Dermis blood vessel endothelial cell (primary cell): ENCODE data around the gene FTCD. TPM values are rescaled to one million over a fixed set of nuclear protein-coding genes. Genes with fewer than 3 reads are reported as not detected.
"Not testable (repeated sequence)": the region's sequence is repeated elsewhere in the genome, so short reads cannot be mapped to it uniquely, and the experiment has no call there.

Source experiments
- DNase-seq: peaks from one replicate; pipeline ENCODE4 v3.0.0; 2010
- total RNA-seq: library from RNA; depleted of rRNA; stranded (reverse); fragments of >200 nt; gene quantifications from 2 replicates; pipeline ENCODE4 v1.2.3, GENCODE V29; 2014

Gene FTCD
- total RNA-seq, 1 donor from 2014 or later = 0.17 TPM

DNA sequence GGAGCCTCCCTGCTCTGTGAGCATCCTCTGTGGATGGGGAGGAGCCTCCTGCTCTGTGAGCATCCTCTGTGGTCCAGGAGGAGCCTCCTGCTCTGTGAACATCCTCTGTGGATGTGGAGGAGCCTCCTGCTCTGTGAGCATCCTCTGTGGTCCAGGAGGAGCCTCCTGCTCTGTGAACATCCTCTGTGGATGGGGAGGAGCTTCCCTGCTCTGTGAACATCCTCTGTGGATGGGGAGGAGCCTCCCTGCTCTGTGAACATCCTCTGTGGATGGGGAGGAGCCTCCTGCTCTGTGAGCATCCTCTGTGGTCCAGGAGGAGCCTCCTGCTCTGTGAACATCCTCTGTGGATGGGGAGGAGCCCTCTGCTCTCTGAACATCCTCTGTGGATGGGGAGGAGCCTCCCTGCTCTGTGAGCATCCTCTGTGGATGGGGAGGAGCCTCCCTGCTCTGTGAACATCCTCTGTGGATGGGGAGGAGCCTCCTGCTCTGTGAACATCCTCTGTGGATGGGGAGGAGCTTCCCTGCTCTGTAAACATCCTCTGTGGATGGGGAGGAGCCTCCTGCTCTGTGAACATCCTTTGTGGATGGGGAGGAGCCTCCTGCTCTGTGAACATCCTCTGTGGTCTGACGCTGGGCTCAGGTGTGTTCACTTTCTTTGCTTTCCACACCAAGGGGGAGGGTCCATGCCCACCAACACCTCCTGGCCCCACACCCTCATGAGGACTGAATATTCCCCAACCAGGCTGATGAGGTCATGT is 15.2 kb upstream of the FTCD start:
- not testable (repeated sequence) for DNase-seq

DNA sequence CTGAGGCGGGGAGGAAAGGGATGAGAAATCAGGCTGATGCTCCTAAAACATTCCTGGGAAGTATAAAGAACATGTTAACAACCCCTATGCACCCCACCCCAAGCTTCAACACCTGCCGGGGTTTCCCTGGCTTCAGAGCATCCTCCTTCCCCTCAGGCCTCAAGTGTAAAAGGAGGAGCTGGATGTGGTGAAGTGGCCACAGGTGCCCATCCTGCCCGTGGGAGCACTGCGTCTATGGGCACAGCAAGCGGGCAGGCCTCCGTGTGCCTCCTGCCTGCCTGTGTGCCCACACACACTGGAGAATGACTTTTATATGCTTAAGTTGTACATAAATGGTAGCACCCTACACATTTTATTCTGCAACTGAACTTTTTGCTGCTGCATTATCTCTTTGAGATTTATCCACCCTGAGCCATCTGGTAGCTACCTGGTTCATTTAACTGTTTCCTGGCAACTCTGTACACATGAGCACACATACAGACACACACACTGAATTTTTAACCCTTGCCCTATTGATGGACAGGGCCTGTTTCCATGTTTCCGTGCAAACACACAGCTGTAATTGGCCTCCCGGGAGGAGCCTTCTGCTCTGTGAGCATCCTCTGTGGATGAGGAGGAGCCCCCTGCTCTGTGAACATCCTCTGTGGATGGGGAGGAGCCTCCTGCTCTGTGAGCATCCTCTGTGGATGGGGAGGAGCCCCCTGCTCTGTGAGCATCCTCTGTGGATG is 13.4 kb upstream of the FTCD start:
- DNase-seq = no peak

DNA sequence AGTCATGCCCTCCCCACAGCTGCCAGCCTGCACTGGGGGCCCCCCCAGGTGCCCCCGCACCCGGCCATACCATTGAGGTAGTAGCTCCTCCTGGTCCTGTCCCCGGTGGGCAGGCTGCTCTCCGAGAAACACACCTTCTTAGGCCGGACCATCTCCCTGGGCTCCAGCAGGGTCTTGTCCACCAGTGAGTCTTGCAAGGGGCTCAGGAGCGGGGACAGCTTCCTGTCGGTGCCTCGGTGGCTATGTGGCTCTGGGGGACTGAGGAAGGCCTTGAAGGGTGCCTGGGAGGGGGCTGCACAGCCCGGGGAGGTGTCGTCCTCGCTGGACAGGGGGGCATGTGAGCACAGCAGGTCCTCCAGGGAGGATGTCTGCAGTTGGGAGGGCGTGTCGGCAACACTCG is 12.9 kb upstream of the FTCD start:
- DNase-seq = no peak

DNA sequence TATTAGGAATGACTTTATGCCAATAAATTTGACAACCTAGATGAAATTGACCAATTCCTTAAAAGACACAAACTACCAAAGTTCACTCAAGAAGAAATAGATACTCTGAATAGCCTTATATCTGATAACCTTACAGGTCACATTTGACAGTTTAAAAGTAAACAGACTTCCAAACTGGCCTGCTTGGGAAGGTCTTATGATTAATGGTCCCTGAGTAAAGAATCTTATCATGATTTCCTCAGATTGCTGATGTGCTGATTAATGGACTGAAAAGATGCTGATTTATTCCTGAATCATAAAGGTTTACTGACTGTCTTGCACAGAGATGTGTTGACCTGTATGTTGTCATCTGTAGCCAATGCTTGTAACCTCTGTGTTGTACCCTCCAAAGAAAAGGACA is 9.7 kb upstream of the FTCD start:
- no peak for DNase-seq

DNA sequence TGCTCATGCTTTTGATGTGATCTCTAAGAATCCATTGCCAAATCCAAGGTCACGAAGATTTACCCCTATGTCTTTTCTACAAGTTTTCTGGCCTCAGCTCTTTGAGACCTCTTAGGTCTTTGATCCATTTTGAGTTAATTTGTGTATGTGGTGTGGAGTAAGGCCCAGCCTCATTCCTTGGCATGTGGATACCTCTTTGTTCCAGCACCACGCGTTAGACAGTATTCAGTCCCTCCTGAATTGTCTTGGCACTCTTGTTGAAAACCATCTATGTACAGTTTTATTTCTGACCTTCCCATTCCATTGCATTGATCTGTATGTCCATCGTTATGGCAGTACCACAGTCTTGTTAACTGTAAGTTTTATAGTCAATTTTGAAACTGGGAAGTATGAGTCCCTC is 8.0 kb upstream of the FTCD start:
- no peak for DNase-seq

DNA sequence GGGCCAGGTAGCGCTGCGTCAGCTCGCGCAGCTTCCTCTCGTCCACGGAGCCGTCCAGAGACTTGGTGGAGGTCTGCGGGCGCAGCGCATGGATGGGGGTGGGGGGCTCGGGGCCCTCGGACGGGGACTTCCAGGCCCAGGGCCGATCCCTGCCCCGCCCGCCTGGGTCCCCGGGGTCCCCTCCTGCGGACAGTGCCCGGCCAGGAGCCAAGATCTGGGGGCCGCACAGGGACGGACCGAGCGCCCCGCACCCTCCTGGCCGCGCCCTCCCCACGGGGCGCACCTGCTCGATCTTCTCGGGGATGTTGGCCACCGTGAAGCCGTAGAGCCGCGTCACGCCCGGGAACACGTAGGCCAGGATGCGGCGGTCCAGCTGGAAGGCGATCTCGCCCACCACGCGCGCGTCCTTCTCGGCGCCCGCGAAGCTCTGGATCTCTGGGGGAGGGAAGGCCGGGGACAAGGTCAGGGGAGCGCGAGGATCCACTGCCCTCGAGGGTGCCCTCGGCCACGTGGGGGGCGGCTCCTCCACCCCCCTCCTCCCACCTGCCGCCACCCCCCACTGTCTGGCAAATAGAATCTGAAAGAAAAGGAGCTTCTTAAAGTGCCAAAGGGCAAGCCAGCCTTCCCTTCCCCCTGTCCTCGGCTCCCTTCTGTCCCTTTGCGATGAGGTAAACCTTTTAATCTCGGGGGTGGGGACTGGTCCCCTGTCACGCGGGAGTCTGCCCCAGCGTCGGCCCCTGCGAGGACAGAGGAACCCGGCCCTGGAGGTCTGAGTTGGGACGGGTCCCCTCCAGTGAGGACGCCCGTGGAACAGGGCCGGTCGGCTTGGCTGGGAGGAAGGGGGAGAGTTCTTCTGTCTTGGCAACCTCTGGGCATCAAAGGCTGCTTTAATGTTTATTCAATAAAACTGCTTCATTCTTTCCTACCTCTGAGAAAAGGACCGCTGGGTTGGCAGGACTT is 6.5 kb upstream of the FTCD start:
- no peak for DNase-seq

DNA sequence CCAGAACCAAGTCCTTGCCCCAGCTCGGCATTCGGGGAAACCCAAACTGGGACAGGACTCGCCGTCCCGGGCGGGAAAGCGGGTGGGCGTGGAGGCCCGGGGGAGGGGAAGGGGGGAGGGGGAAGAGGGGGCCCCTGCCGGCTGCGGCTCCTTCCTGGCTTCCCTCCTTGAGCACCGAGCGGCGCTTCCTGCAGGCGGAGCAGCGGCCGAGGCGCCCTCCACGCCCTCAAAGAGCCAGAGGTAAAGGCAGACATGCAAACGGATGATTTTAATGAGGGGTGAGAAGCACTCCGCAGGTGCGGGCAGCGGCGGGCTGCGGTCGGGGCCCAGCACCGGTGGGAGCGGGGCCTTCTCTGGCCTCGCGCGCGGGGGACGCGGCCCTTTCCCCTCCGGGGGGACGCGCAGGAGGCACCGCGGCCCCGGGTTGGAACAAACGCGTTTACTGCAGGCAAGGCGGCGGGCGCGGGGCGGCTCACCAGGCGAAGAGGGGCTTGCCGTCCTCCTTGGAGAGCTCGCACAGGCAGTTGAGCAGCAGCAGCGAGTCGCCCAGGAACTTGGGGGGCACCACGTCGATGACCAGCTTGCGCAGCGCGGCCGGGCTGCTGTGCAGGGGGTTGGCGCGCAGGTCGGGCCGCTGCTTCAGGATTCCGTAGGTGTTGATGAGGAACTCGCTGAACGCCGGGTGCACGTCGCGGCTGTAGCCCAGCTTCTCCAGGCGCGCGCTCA is 5.7 kb upstream of the FTCD start:
- DNase-seq = no peak

DNA sequence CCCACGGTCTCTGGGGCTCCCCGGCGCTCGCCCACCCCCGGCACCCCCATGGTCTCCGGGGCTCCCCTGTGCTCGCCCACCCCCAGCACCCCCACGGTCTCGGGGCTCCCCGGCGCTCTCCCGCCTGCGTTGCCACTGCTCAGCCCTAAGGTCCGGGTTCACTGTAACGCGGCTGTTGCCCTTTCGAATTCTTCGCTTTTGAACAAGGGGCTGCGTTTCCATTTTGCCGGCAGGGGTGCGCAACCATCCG is 5.2 kb upstream of the FTCD start:
- no peak for DNase-seq

DNA sequence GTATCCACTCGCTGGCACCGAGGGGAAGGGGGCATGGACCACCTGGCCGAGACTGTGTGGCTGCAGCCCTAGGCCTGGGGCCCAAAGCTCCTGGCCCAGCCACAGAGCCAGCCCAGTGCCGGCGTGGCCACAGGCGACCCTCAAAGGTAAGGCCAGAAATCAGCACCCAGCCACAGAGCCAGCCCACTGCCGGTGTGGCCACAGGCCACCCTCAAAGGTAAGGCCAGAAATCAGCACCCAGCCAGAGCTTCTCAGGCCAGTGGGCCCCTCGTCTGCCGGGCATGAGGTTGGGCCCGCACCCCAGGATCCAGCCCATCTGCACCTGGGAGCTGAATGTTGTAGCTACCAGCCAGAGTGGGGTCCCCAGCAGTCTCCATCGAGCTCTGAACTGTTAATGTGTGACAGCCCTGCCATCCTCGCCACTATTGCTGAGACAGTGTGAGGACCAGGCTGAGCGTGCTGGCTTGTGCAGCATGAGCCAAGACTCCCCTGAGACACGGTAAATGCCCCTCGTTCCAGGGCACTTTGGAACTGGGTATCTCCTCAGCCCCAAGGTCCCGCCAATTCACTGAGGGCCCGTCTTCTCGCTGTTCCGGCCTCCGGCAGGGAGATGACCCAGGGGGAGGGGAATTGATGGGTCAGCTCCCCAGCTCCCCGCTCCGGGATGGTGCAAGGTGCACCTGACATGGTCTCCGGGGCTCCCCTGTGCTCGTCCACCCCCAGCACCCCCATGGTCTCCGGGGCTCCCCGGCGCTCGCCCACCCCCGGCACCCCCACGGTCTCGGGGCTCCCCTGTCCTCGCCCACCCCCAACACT is 4.7 kb upstream of the FTCD start:
- no peak for DNase-seq

DNA sequence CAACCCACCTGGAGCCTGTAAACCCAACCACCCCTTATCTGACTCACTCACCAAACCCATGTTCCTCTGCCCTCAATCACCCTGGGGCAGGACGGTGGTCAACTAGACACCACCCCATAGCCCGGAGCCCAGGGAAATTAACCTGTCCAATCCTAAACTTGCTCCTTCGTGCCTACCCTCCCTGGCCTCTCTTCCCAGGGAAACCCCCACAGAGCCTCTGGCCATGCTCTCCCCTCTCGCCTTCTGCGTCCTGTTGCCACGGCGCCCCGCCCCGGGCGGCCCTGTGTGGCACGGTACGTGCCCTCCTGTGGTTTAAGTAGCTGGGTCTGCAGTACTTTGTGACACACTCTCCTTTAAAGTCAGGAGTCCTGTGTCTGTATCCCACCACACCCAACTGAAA is 4.0 kb upstream of the FTCD start:
- DNase-seq = no peak

DNA sequence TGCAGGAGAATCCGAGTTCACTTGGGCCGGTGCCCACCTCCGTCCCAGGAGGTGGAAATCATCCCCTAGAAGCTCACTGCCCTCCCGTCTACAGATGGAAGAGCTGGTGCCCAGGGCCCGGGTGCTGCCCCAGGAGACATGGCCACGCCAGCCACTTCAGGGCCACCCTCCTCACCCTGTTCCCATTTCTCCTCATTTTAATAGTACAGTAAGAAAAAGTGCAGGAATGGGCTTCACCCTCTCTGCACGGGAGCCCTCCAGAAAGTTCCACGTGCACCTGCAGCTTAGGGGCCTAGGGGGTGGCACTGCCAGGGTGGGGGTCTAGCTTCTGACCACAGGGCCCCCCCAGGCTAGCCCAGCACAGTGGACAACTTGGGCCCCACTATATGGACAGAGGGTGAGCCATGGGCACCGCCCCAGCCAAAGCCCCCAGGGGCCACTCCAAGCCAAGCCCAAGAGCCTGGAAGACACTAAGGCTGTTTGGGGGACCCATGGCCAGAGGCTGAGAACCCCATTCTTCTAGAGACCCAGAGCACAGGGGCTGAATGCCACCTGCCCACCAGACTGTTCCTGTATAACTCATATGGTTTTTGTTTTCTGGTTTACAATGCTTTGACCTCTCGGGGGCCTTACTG is 3.4 kb upstream of the FTCD start:
- no peak for DNase-seq

DNA sequence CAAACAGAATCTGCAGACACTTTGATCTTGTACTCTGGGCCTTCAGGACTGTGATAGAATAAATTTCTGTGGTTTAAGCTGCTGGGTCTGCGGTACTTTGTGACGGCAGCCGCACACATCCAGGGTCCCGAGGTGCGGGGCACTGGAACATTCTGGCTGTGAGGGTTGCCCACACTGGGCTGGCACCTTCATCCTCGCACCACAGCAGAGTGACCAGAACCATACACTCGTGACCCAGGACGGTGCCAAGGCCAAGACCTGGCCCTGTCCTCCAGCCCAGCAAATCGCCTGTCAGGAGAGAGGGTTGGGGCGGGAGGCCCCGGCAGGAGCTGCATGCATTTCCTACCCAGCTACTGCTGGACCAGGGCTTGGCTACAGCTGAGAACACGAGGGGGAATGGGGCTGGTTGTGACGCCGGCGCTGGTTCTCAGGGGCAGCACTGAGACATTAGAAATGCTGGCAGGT is 2.6 kb upstream of the FTCD start:
- DNase-seq = no peak

DNA sequence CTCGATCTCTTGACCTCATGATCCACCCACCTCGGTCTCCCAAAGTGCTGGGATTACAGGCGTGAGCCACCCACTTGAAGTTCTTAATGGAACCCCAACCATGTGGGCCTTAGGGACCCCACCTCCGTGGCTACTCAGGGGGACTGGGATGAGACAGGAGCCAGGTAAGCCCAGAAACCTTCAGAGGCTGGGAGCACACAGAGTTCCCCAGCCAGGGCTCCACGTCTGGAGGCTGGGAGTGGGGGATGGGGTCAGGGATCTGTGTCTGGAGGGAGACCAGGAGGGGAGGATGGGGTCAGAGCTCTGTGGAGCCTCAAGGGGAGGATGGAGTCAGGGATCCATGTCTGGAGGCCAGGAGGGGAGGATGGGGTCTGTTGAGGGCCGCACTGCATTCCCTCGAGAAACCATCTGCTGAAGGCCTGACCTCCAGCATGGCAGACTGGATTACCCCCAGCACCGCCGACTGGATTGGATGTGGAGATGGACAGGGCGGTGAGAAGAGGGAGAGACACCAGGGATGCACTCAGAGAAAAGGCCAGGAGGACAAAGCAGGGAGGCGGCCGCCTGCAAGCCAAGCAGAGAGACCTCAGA is 2.1 kb upstream of the FTCD start:
- no peak for DNase-seq

DNA sequence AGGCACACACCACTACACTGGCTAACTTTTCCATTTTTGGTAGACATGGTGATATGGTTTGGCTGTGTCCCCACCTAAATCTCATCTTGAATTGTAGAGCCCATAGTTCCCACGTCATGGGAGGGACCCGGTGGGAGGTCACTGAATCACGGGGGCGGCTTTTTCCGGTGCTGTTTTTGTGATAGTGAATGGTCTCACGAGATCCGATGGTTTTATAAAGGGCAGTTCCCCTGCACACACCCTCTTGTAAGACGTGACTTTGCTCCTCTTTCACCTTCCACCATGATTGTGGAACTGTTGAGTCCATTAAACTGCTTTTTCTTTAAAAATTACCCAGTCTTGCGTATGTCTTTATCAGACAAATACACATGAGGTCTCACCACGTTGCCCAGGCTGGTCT is 1.3 kb upstream of the FTCD start:
- no peak for DNase-seq

DNA sequence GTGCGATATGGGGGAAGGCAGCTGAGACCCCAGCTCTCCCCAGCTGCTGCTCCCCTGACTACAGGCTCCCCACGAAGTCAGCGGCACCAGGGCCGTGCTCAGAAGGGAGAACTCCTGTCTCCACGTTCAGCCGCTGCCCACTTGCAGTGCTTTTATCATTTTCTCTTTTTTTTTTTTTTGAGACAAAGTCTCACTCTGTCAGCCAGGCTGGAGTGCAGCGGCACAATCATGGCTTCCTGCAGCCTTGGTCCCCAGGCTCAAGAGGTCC is 933 bp upstream of the FTCD start:
- DNase-seq = no peak

DNA sequence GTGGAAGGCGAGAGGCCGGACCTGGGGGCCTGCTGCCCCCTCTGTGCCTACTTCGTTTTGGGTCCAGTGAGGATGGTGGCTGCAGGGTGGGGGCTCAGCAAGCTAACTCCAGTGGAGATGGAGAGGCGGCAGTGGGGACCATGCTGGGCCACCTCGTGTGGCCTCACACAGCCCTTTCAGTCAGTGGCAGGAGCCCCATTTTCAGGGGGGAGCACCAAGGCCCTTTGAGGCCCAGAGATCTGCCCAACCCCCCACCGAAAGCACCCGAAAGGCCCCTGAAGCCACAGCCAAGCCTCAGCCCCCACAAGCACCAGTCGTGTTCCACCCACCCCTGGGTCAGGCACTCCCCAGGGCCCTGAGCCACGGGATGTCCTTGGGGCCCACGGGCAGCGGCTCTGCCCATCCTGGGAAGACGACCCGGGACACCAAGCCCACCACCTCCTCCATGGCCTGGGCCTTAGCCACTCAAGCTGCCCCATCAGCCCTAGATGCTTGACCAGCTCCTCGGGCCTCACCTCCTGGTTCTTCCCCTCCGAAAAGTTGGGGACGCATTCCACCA is 345 bp downstream of the FTCD start:
- no peak for DNase-seq

DNA sequence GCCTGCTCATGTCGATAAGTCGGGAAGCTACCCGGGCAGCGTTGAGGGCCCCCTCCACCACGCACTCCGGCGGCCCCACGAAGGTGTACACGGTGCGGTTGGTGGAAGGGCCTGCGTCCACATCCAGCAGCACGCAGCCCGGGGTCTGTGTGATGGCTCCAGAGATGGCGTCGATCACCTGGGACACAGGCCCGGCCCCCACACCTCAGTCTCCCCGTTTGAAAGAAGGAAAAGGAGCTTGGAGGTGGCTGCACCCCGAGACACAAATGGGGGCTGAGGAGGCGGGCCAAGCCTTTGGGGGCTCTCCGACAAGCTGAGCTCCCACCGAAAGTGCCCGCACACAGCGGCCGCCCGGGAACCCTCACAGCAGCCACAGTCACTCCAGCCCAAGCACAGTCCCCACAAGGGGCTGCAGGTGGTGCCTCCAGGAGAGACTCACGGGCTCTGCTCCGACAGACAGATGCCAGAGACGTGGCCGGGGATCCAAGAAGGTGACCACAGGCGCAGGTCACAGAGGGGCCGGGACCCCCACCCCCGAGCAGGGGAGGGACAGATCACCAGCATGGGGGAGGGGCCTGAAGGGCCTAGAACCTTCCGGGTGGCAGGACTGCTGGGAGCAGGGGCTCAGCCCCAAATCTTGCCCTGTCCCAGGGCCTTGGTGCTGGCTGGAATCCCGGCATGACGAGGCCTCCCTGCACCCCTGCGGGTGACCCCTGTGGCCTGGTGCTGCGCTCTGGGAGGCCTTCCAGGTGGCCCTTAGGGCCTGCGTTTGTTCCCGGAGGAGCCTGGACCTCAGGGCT is 1.0 kb downstream of the FTCD start:
- DNase-seq = no peak

DNA sequence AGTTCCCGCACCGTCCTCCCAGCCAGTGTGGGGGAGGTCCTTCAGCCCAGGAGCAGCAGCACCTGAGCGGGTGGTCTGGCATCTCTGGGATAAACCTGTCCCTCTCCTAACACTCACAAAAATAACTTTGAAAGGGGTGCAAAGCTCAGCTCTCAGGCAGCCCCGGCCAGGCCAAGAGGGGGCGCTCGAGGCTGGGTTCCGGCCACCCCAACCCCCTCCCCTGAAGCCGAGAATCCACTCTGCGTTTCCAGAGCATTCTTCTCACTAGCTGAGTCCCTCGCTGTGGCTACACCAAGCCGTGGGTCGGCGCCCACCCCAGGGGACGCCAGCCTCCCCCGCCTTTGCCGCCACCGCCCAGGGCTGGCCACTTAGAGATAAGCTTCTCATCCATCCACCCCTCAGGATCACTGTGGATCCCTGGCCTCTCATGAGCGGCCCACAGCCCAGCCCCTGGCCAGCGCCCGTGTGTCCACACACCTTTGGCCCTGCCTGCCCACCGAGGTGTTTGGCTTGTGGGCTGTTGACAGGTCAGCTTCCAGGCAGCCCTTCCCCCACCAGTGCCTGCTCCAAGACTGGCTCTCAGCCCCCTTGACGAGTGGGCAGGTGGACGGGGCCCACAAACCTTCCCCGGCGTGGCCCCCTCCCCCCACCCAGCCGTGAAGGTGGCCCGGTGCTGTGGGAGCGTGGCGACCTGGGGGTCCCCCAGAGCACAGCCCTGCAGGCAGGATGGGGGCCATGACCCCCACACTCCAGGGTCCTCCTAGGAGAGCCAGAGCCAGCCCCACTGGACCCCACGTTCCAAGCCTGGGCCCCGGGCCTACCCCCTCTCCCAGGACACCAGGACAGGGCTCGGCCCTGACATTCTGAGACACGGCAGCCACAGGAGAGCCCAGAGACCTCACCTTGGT is 1.9 kb downstream of the FTCD start:
- DNase-seq = peak; percentile 74

DNA sequence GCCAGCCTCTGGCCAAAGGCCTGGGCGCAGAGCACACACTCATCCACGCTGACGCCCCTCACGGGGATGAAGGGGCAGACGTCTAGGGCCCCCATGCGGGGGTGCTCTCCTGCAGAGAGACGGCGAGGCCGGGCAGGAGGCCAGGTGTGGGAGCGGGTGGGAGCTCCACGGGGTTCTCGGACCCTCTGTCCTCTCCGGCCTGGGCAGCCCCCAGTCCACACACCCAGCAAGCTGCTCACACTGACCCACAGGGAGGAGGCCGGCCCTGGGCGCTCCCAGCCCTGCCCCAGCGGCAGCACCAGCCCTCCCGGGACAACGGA is 2.5 kb downstream of the FTCD start:
- DNase-seq = no peak
